GM19395 (cell line): ENCODE measurements around the gene GALNT2.

ENCODE experiments used
- ATAC-seq: cut with Tn5 transposase; IDR thresholded peaks from one replicate; pipeline ENCODE4 v1.9.1; 2021; ENCODE audit warnings: mild to moderate bottlenecking, moderate library complexity; ENCODE audit not compliant: unreplicated experiment

Gene GALNT2

GRCh38 chr1:230050973-230051735, 15.9 kb upstream of the GALNT2 start:
- ATAC-seq: no peak

DNA sequence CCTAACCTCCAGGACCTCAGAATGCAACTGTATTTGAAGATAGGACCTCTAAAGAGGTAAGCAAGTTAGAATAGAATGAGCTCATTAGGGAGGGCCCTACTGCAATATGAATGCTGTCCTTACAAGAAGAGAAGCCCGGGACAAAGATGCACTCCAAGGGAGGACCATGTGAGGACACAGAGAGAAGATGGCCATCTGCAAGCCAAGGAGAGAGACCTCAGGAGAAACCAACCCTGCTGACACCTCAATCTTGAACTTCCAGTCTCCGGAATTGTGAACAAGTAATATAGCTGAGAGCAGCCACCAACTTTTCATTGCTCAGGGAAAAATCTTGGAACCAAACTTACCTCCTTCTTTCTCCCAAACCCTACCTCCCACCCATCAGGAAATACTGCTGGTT, 15.0 kb upstream of the GALNT2 start:
- ATAC-seq: no peak

GRCh38 chr1:230052665-230053064, 14.4 kb upstream of the GALNT2 start:
- no peak for ATAC-seq

GRCh38 chr1:230054092-230054749, 12.8 kb upstream of the GALNT2 start:
- no peak for ATAC-seq

DNA sequence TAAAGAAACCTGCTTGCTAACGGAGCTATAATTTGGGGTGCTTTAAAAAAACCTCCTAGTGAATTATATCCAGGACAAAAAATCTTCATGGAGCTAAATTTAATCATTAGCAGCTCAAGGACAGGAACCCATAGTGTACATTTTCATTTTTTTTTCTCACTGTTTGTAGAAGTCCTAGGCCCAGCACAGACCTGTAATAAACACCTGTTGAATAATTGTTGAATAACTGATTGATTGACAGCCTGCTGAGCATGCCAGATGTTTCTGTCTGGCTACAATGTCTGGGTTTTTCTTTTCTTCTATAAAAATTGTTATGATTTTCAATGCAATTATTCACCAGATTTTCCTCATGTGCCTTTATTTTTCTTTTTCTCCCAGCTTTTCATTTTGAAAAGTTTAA, 10.9 kb upstream of the GALNT2 start:
- ATAC-seq: no peak

DNA sequence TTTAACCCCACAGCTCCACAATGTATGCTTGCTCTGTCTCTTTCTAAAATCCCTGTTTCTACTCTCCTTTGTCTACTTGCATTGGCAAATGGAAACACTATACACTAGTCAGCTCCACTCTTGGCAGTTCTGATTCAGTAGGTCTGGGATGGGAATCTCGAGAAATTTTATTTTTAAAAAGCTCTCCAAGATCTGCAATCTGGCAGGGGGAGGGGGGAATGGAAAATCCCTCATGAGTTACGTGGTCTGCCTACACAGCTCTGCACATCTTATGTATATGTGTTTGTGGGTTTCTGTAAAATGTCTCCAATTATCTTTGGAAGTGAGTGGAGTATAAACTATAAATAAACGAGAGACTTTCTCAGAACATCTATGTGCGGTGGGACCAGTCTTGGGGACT, 9.9 kb upstream of the GALNT2 start:
- no peak for ATAC-seq

- ATAC-seq: no peak
Observed at GRCh38 chr1:230057681-230058565, 9.1 kb upstream of the GALNT2 start.

GRCh38 chr1:230058626-230059025, 8.4 kb upstream of the GALNT2 start:
- ATAC-seq: no peak

DNA sequence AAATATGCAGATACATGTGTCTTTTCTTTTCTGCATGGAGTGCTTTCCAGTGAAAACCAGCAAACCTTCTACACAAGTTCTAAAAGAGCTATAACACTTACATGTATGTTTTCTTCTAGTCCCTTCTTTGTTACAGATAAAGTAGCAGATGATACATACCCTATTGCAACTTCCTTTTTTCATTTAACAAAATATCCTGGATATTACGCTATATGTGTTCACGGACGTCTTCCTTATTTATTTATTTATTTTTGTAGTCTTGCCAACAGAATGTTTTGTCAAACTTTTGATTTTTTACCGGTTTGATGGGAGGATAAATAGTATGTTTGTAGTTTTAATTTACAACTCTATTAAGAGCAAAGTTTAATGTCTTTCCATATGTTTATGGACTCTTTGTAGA, 5.2 kb upstream of the GALNT2 start:
- ATAC-seq: no peak

GRCh38 chr1:230062521-230062920, 4.5 kb upstream of the GALNT2 start:
- no peak for ATAC-seq

DNA sequence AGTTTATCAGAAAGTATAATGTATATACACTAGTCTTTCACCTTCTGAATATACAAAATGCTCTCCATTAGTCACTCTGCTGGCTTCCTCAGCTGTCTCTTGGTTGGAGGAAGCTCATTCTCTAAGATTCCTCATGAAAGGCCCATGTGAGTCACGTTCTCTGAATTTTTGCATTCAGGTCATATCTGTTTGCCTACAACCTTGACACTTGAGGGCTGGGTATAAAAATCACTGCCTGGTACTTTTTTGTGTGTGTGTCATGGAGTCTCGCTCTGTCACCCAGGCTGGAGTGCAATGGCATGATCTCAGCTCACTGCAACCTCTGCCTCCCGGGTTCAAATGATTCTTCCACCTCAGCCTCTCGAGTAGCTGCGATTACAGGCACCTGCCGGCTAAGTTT, 2.8 kb upstream of the GALNT2 start:
- no peak for ATAC-seq

GRCh38 chr1:230065161-230065560, 1.9 kb upstream of the GALNT2 start:
- ATAC-seq: no peak

DNA sequence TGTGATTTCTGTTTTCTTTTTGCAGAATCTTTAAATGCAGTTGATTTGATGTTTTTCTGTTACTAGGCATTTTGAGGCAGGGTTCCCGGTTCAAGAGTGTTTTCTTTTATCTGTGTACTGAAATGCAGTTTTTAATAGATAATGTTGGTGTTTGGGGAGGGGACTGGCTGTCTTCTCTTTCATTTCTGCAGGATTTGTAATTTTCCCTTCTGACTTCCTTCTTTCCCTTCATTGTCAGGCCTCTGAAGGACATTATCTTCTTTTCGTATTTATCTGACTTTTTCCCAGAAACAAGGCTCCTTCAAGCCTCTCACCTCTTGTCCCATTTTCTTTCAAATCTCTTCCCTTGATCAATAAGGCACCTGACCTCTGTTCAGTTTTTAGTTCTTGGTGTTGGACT, 1.5 kb upstream of the GALNT2 start:
- no peak for ATAC-seq

- ATAC-seq: no peak
Observed at GRCh38 chr1:230066031-230066430, 1.0 kb upstream of the GALNT2 start.

- ATAC-seq: no peak
Observed at GRCh38 chr1:230067419-230067870, 407 bp downstream of the GALNT2 start.

DNA sequence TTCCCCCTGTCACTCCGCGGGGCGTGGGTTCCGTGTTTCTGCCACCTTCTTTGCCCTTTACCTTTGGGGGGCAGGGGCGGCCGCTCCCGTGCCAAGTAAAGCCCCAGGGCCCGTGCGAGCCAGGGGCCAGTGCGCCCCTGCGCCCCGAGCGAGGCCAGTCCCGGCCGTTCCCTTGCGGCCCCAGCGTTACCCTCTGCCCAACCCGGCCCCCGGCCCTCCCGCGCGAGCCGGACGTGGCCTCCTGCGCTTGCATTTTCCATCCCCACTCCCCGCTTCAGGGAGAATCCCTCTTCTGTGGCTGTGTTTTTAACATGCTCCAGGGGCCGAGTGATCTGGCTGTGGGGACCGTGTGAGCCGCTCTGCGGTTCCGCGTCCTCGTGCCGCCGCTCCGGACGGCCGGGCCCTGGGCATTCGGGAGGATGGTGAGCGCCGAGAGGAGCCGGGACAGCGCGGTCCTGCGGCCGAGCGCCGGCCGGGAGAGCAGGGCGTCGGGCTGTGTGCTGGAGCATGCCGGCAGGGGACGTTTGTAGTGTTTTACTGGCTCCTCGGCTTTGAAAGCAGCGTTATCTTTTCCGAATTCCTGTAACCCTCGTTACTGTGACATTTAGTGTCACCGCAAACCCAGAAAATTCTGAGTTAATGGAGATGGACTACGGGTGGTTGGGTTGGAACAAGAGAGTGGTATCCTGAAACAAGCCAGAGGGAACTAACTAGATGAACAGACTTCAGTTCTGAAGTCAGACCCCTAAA, 1.0 kb downstream of the GALNT2 start:
- no peak for ATAC-seq

- no peak for ATAC-seq
Observed at GRCh38 chr1:230068621-230068873, 1.5 kb downstream of the GALNT2 start.

- ATAC-seq: no peak
Observed at GRCh38 chr1:230068952-230069684, 2.1 kb downstream of the GALNT2 start.

GRCh38 chr1:230069796-230070195, 2.8 kb downstream of the GALNT2 start:
- no peak for ATAC-seq
